ENCODE measurements around the gene VIL1. TPM values are rescaled to one million over a fixed set of nuclear protein-coding genes. Genes with fewer than 3 reads are reported as not detected.

VIL1 gene
- total and polyA plus RNA-seq, 2 of the 8 experiments (the other 6 are each of a cell fraction or from before 2014, with no cell fraction given) = 6.2 to 7.0 TPM

GRCh38 chr2:218378053-218378452, 40.9 kb upstream of the VIL1 start:
- no peak overlapping the region for H3K14ac ChIP-seq (ENCODE audit: insufficient read length)
- TF ChIP-seq CEBPB (IDR thresholded peaks at IDR 0.05; ENCODE audit: low read depth, low read length) (no peak), RNF2 (IDR thresholded peaks at IDR 0.05; ENCODE audit: borderline replicate concordance, low read depth, low read length, missing control alignments, poor library complexity, severe bottlenecking) (no peak), SIRT6 (IDR thresholded peaks at IDR 0.05; ENCODE audit: low read length) (no peak), KDM4A (IDR thresholded peaks at IDR 0.05; ENCODE audit: low read depth, low read length, severe bottlenecking) (no peak), POLR2AphosphoS5 (IDR thresholded peaks at IDR 0.05; ENCODE audit: low read depth, low read length) (no peak), SUZ12 (IDR thresholded peaks at IDR 0.05; ENCODE audit: low read length) (no peak), JUND (IDR thresholded peaks at IDR 0.05; ENCODE audit: low read length) (no peak)
- H2BK120ac ChIP-seq (replicated peaks; ENCODE audit: low read depth, low read length) = no peak overlapping the region
- H3K56ac ChIP-seq (replicated peaks; ENCODE audit: insufficient read length, low read depth, low read length) = no peak overlapping the region
- H3K4me1 ChIP-seq (replicated peaks in 1 of 4; ENCODE audit: control insufficient read depth in 3 of 4, insufficient read depth in 4 of 4, low read length in 3 of 4) = no peaks in the 10 kb centered on the region
- no peak overlapping the region for H4K91ac ChIP-seq (replicated peaks; ENCODE audit: insufficient read length, low read length)
- FAIRE-seq (no peak), DNase-seq (ENCODE audit: low read depth in 1 of 2, low spot score in 2 of 2) (no peak)
- H3K23me2 ChIP-seq (ENCODE audit: low read depth, low read length) = peaks cover 1% of the 10 kb centered on the region; the same call in 1 of the 2 replicates
- H3K9me3 ChIP-seq (ENCODE audit: insufficient read depth in 2 of 2, low read depth in 1 of 2, low read length in 1 of 2) = no peaks in the 10 kb centered on the region
- H2BK12ac ChIP-seq (ENCODE audit: low read depth, low read length) = no peak overlapping the region
- no peak overlapping the region for H3K23ac ChIP-seq (ENCODE audit: insufficient read length)
- H3K4me2 ChIP-seq (ENCODE audit: insufficient read depth in 1 of 2, low read depth in 2 of 2, low read length in 2 of 2) = no peak overlapping the region
- H3K36me3 ChIP-seq (ENCODE audit: control insufficient read depth in 2 of 4, insufficient read depth in 4 of 4, low read length in 3 of 4) = no peaks in the 10 kb centered on the region
- no peak overlapping the region for H3K4me3 ChIP-seq (ENCODE audit: extremely low read depth in 1 of 4, insufficient read depth in 2 of 4, low read depth in 3 of 4, low read length in 4 of 4)
- H4K20me1 ChIP-seq (replicated peaks in 1 of 2; ENCODE audit: control insufficient read depth in 1 of 2, insufficient read depth in 2 of 2, low read length in 2 of 2) = no peaks in the 10 kb centered on the region
- no peak overlapping the region for H3K18ac ChIP-seq (ENCODE audit: extremely low read depth, low read length)
- no peaks in the 10 kb centered on the region for H3K79me1 ChIP-seq (ENCODE audit: low read depth, low read length)
- ChIA-PET CTCF (ENCODE audit: partially characterized antibody) (interaction anchor here (0.6 to 1.6 kb wide), 7 partner anchors 9 to 114 kb away, joined by 3 to 6 read pairs (median 5); partner anchors contain the start of gene CATIP), POLR2A (ENCODE audit: partially characterized antibody) (interaction anchor here (1.6 to 2.0 kb wide), 2 partner anchors 9 to 10 kb away, joined by 3 to 6 read pairs; no protein-coding TSS in a partner anchor)
- no peak overlapping the region for H2BK15ac ChIP-seq (ENCODE audit: low read length)
- H3K9ac ChIP-seq (replicated peaks in 1 of 4; ENCODE audit: extremely low read depth in 1 of 4, low read depth in 3 of 4, low read length in 3 of 4) = no peak overlapping the region
- no peak overlapping the region for H3K4ac ChIP-seq (replicated peaks; ENCODE audit: insufficient read length, low read depth, low read length)
- no peak overlapping the region for H2AFZ ChIP-seq (ENCODE audit: low read length)
- H4K8ac ChIP-seq (ENCODE audit: extremely low read depth, insufficient read depth, low read length) = no peak overlapping the region
- no peak overlapping the region for H2AK5ac ChIP-seq (ENCODE audit: low read depth, low read length)
- 85% methylated on average over 5 of the region's 5 CpGs; no CpG with 5 or more reads in 1 of the 2 experiments for WGBS, 2 experiments (ENCODE audit: extremely low coverage in 1 of 2, insufficient coverage in 1 of 2, insufficient read length in 1 of 2, insufficient replicate concordance in 2 of 2, low coverage in 1 of 2, low lambda C conversion rate in 2 of 2, missing lambda C conversion rate in 1 of 2)
- no peak overlapping the region for H4K5ac ChIP-seq (ENCODE audit: insufficient read length, low read depth, low read length)
- no peaks in the 10 kb centered on the region for H3K79me2 ChIP-seq (ENCODE audit: control insufficient read depth in 1 of 2, insufficient read depth in 2 of 2, low read length in 2 of 2)
- no peaks in the 10 kb centered on the region for H3K27me3 ChIP-seq (replicated peaks in 1 of 4; ENCODE audit: control insufficient read depth in 3 of 4, extremely low read depth in 1 of 4, insufficient read depth in 3 of 4, low read length in 3 of 4)
- H3K27ac ChIP-seq (ENCODE audit: low read depth, low read length) = no peak overlapping the region
- H2BK5ac ChIP-seq (ENCODE audit: low read depth, low read length) = no peak overlapping the region
- no peak overlapping the region for H2BK20ac ChIP-seq (ENCODE audit: low read length)
